K562 (cell line): ENCODE results near the gene CENPB. TPM values are rescaled to one million over a fixed set of nuclear protein-coding genes. Genes with fewer than 3 reads are reported as not detected.
A peak's percentile ranks its signal among the peaks of the same experiment; 100 is the strongest.

Experiments used
- BMI1 ChIP-seq: fragments of 150-350 bp; IDR thresholded peaks from 2 replicates; pipeline ENCODE4 v1.6.1; 2014; ENCODE audit warnings: low read length
- CBFB ChIP-seq: sonication (generic); formaldehyde crosslinking; IDR thresholded peaks from 2 replicates; pipeline ENCODE4 v1.4.0; 2020; ENCODE audit warnings: mild to moderate bottlenecking, missing genetic modification reagents
- CHD4 ChIP-seq: fragments of 200-600 bp; sonication (generic); IDR thresholded peaks from 3 replicates; pipeline ENCODE4 v1.6.1; 2012; ENCODE audit warnings: low read depth, mild to moderate bottlenecking, mixed read lengths, low read length, inconsistent platforms; ENCODE audit not compliant: insufficient read depth, insufficient replicate concordance, poor library complexity, severe bottlenecking
- CTCF ChIP-seq, 3 experiments: IDR thresholded peaks in 2 of 3; conservative IDR thresholded peaks in 1 of 3; 2 replicates each; pipeline ENCODE4 v1.5.1; 2011 to 2012; ENCODE audit warnings: low read length in 3 of 3, mild to moderate bottlenecking in 3 of 3, control low read depth in 2 of 3, improper control_type of control experiment in 1 of 3, inconsistent platforms in 1 of 3, low read depth in 1 of 3, mixed read lengths in 1 of 3, moderate library complexity in 1 of 3; ENCODE audit not compliant: insufficient read depth in 2 of 3
- ERF ChIP-seq: fragments of 450-650 bp; formaldehyde crosslinking; IDR thresholded peaks from 2 replicates; pipeline ENCODE4 v1.4.0; 2020; ENCODE audit warnings: mild to moderate bottlenecking, mixed read lengths
- GABPB1 ChIP-seq: sonication (generic); formaldehyde crosslinking; IDR thresholded peaks from 2 replicates; pipeline ENCODE4 v1.8.0; 2022; ENCODE audit warnings: mild to moderate bottlenecking, missing genetic modification reagents
- HDAC1 ChIP-seq, 2 experiments: fragments of 450-650 bp; IDR thresholded peaks; 2 replicates each; pipeline ENCODE4 v1.6.1; 2016 to 2017; ENCODE audit warnings: inconsistent platforms in 1 of 2, mild to moderate bottlenecking in 1 of 2, moderate library complexity in 1 of 2
- ILK ChIP-seq: fragments of 450-650 bp; IDR thresholded peaks from 2 replicates; pipeline ENCODE4 v1.6.1; 2016; ENCODE audit warnings: missing genetic modification characterization, low read depth, mild to moderate bottlenecking, missing compliant biosample characterization, moderate library complexity, borderline replicate concordance
- KAT7 ChIP-seq: sonication (generic); formaldehyde crosslinking; IDR thresholded peaks from 2 replicates; pipeline ENCODE4 v1.8.0; 2022; ENCODE audit warnings: missing genetic modification reagents, mild to moderate bottlenecking, borderline replicate concordance
- LEF1 ChIP-seq: fragments of 450-650 bp; IDR thresholded peaks from 2 replicates; pipeline ENCODE4 v1.6.1; 2016; ENCODE audit warnings: mild to moderate bottlenecking
- MTF1 ChIP-seq: fragments of 250-450 bp; sonication (Bioruptor Pico); IDR thresholded peaks from 2 replicates; pipeline ENCODE4 v1.9.0; 2021; ENCODE audit warnings: moderate library complexity, mild to moderate bottlenecking, inconsistent platforms, borderline replicate concordance
- MXI1 ChIP-seq: IDR thresholded peaks from 2 replicates; pipeline ENCODE4 v1.6.1; 2011; ENCODE audit warnings: low read depth, mild to moderate bottlenecking, improper control_type of control experiment, low read length
- MYNN ChIP-seq, 2 experiments: sonication (generic); formaldehyde crosslinking in 1 of 2; IDR thresholded peaks; 2 replicates each; pipeline versions ENCODE4 v1.5.0 to v1.6.1; 2016 to 2020; ENCODE audit warnings: antibody characterized with exemption in 1 of 2, missing genetic modification reagents in 1 of 2
- NR1H2 ChIP-seq: sonication (generic); formaldehyde crosslinking; IDR thresholded peaks from 2 replicates; pipeline ENCODE4 v1.4.0; 2020; ENCODE audit warnings: mild to moderate bottlenecking, missing genetic modification reagents
- RBBP5 ChIP-seq: fragments of 200-600 bp; sonication (generic); IDR thresholded peaks from 2 replicates; pipeline ENCODE4 v1.6.1; 2012; ENCODE audit warnings: borderline replicate concordance, mild to moderate bottlenecking, low read length, control low read depth, inconsistent platforms; ENCODE audit not compliant: insufficient read depth, poor library complexity, severe bottlenecking
- SMARCA5 ChIP-seq: fragments of 450-650 bp; IDR thresholded peaks from 2 replicates; pipeline ENCODE4 v1.6.1; 2016
- ZFX ChIP-seq: sonication (generic); formaldehyde crosslinking; IDR thresholded peaks from 2 replicates; pipeline ENCODE4 v1.8.0; 2022; ENCODE audit warnings: mild to moderate bottlenecking, missing genetic modification reagents, moderate library complexity
- ZNF143 ChIP-seq: sonication (generic); formaldehyde crosslinking; IDR thresholded peaks from 2 replicates; pipeline ENCODE4 v1.9.0; 2022; ENCODE audit warnings: mild to moderate bottlenecking, missing genetic modification reagents
- ZNF444 ChIP-seq: fragments of 250-450 bp; sonication (Bioruptor Pico); IDR thresholded peaks from 2 replicates; pipeline ENCODE4 v1.4.0; 2020; ENCODE audit warnings: mild to moderate bottlenecking, moderate library complexity
- polyA plus RNA-seq, 8 experiments: library from polyadenylated mRNA; depleted of rRNA in 4 of 8; stranded (reverse) in 5 of 8; unstranded in 3 of 8; fragments of >200 nt; fragmentation: Nextera tagmentation in 2 of 8; fragmentation: Illumina TruSeq in 1 of 8; extraction: Ambion mirVana in 2 of 8; extraction: Trizol in 1 of 8; gene quantifications; 2 replicates each; pipeline versions ENCODE4 v1.2.1 to v1.2.3, GENCODE V29; 2011 to 2014; ENCODE audit warnings: inconsistent platforms in 1 of 8, missing spikeins in 1 of 8
- total RNA-seq, 7 experiments: library from RNA; depleted of rRNA in 6 of 7; stranded (reverse); fragments of >200 nt in 6 of 7; fragmentation: Illumina TruSeq in 2 of 7; extraction: Trizol in 2 of 7; gene quantifications; 2 replicates each; pipeline versions ENCODE4 v1.2.1 to v1.2.3, GENCODE V29; 2011 to 2021; ENCODE audit warnings: low replicate concordance in 1 of 7
- TF ChIP-seq, protein P1 (sequence below), 2 experiments: IDR thresholded peaks in 1 of 2; conservative IDR thresholded peaks in 1 of 2; 2 replicates each; pipeline ENCODE4 v1.6.1; 2016; ENCODE audit warnings: low read depth in 2 of 2, mild to moderate bottlenecking in 1 of 2, missing compliant biosample characterization in 1 of 2, missing genetic modification characterization in 1 of 2, moderate library complexity in 1 of 2
- TF ChIP-seq, protein P2 (sequence below): fragments of 450-650 bp; IDR thresholded peaks from 2 replicates; pipeline ENCODE4 v1.6.1; 2016

CENPB gene
- total and polyA plus RNA-seq, 9 of the 15 experiments (the other 6 are each of a cell fraction or from before 2014, with no cell fraction given), result 0.17 to 70.8 (median 24.9) TPM

GRCh38 chr20:3768342-3769130, 18.0 kb downstream of the CENPB start (continued):
- TF ChIP-seq KAT7 (CRISPR knock-in tag) (0 out of 2 replicates have a peak, but pooled peaks have one; percentile 47), NR1H2 (CRISPR knock-in tag) (no peak), ILK (tag) (no peak), HDAC1 (IDR thresholded peaks at IDR 0.05) (0 out of 4 replicates have a peak, but pooled peaks of 1 of the 2 experiments have one; percentile 34), CTCF (IDR thresholded peaks at IDR 0.05 in 2 of 3, conservative IDR thresholded peaks at IDR 0.05 in 1 of 3; ENCODE audit: insufficient read depth in 2 of 3, low read depth in 1 of 3, low read length in 3 of 3) (peak; percentile 44 to 52 (median 49); a peak in 5 of 6 replicates), LEF1 (no peak), CBFB (CRISPR knock-in tag) (0 out of 2 replicates have a peak, but pooled peaks have one; percentile 4), ZNF444 (CRISPR knock-in tag) (no peak), MYNN (IDR thresholded peaks at IDR 0.05) (peak; percentile 78), MYNN (CRISPR knock-in tag; IDR thresholded peaks at IDR 0.05) (0 out of 2 replicates have a peak, but pooled peaks have one; percentile 47), ZNF143 (CRISPR knock-in tag) (0 out of 2 replicates have a peak, but pooled peaks have one; percentile 14), SMARCA5 (0 out of 2 replicates have a peak, but pooled peaks have one; percentile 11), CHD4 (no peak), MXI1 (peak; percentile 72; the same call in 1 of the 2 replicates), BMI1 (peak; percentile 56; the same call in 1 of the 2 replicates), MTF1 (CRISPR knock-in tag) (no peak), RBBP5 (peak; percentile 10), ZFX (peak; percentile 61), GABPB1 (CRISPR knock-in tag) (0 out of 2 replicates have a peak, but pooled peaks have one; percentile 20), ERF (CRISPR knock-in tag) (no peak)
- TF ChIP-seq, protein P1, sequence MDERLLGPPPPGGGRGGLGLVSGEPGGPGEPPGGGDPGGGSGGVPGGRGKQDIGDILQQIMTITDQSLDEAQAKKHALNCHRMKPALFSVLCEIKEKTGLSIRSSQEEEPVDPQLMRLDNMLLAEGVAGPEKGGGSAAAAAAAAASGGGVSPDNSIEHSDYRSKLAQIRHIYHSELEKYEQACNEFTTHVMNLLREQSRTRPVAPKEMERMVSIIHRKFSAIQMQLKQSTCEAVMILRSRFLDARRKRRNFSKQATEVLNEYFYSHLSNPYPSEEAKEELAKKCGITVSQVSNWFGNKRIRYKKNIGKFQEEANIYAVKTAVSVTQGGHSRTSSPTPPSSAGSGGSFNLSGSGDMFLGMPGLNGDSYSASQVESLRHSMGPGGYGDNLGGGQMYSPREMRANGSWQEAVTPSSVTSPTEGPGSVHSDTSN (CRISPR knock-in tag; IDR thresholded peaks at IDR 0.05; ENCODE audit: low read depth), result no peak
- TF ChIP-seq, protein P1 (tag; conservative IDR thresholded peaks at IDR 0.05; ENCODE audit: low read depth), result peak; percentile 45; the same call in 1 of the 2 replicates
- TF ChIP-seq, protein P2, sequence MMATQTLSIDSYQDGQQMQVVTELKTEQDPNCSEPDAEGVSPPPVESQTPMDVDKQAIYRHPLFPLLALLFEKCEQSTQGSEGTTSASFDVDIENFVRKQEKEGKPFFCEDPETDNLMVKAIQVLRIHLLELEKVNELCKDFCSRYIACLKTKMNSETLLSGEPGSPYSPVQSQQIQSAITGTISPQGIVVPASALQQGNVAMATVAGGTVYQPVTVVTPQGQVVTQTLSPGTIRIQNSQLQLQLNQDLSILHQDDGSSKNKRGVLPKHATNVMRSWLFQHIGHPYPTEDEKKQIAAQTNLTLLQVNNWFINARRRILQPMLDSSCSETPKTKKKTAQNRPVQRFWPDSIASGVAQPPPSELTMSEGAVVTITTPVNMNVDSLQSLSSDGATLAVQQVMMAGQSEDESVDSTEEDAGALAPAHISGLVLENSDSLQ, result 0 out of 2 replicates have a peak, but pooled peaks have one; percentile 7
